Progenitor cell of endocrine pancreas (in vitro differentiated cells): ENCODE data around the gene CACNG7. TPM values are rescaled to one million over a fixed set of nuclear protein-coding genes. Genes with fewer than 3 reads are reported as not detected.

ENCODE experiments used
- DNase-seq: peaks from one replicate; pipeline ENCODE4 v3.0.0; 2021; ENCODE audit warnings: low spot score; ENCODE audit not compliant: unreplicated experiment
- H3K27ac Mint-ChIP-seq: 2 replicates; pipeline ENCODE4 v1.8.0; 2021; ENCODE audit warnings: mild to moderate bottlenecking, moderate library complexity, mixed read lengths
- H3K27me3 Mint-ChIP-seq: 2 replicates; pipeline ENCODE4 v1.8.0; 2021; ENCODE audit warnings: mixed read lengths
- H3K36me3 Mint-ChIP-seq: 2 replicates; pipeline ENCODE4 v1.8.0; 2022; ENCODE audit warnings: mixed read lengths; ENCODE audit not compliant: insufficient read depth
- H3K4me1 Mint-ChIP-seq: 2 replicates; pipeline ENCODE4 v1.8.0; 2021; ENCODE audit warnings: low read depth, mixed read lengths
- H3K4me3 Mint-ChIP-seq: 2 replicates; pipeline ENCODE4 v1.8.0; 2021; ENCODE audit warnings: low read depth, mild to moderate bottlenecking, moderate library complexity, mixed read lengths
- H3K9me3 Mint-ChIP-seq: 2 replicates; pipeline ENCODE4 v1.8.0; 2021; ENCODE audit warnings: low read depth, mixed read lengths
- CTCF ChIP-seq: fragments of 200-600 bp; sonication (generic); IDR thresholded peaks from one replicate; pipeline ENCODE4 v1.5.0; 2021; ENCODE audit warnings: antibody characterized with exemption, mild to moderate bottlenecking; ENCODE audit not compliant: unreplicated experiment
- total RNA-seq: library from RNA; stranded (reverse); gene quantifications from 2 replicates; pipeline ENCODE4 v1.2.1, GENCODE V29; 2021

Gene CACNG7
- total RNA-seq, 1 donor from 2014 or later, result not detected

DNA sequence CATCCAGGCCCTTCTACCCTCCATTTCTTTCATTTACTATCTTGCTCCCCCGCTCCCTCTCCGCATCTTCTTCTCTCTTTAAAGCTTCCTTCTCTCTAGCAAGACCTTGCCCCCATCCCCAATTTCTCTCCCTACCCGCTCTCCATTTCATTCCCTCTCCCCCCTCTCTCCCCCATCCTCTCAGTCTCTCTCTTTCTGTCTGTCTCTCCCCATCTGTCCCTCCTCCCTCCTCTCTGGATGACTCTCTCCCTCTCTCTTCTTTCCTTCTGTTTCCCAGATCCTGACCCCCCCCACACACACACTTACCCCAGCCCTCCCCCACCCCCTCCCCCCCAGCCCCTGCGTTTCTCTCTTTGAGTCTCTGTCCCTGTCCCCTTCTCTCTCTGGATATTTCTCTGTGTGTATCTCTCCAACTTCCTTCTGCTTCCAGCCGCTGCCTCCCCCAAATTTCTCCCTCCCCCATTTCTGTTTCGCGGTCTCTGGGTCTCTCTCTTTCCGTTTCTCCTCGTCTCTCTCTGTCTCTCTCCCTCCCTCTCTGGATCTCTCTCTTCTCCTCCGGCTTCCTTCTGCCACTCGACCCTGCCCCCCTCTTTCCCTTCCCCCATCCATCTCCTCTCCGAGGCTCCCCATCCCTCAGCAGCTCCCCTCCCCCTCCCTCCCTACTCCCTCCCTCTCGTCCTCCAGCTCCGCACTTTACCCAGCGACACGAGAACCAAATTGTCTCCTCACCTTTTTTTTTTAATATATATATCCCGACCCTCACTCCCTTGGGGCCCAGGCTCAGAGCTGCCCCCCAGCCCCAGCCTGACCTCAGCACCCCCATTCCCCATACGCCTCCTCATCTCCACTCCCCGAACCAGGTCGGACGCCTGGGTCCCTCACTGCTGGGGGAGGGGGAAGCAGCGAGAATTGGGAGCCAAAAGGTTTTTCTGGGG is 50.0 kb downstream of the CACNG7 start:
- DNase-seq, result no peak
- no peaks in the 10 kb centered on the region for H3K9me3 Mint-ChIP-seq

GRCh38 chr19:53960187-53960586 is 51.1 kb downstream of the CACNG7 start:
- no peak for TF ChIP-seq CTCF
- Mint-ChIP-seq H3K27ac (no peak overlapping the region), H3K27me3 (peaks cover 81% of the 10 kb centered on the region), H3K9me3 (no peaks in the 10 kb centered on the region), H3K4me3 (no peak overlapping the region), H3K36me3 (no peaks in the 10 kb centered on the region), H3K4me1 (peaks cover 5% of the 10 kb centered on the region)
- DNase-seq, result no peak

More for the DNA sequence above, 50.0 kb downstream of the CACNG7 start:
- H3K36me3 Mint-ChIP-seq, result no peaks in the 10 kb centered on the region
- H3K4me3 Mint-ChIP-seq, result no peak overlapping the region
- H3K27ac Mint-ChIP-seq, result no peak overlapping the region
- TF ChIP-seq CTCF, result no peak
- H3K4me1 Mint-ChIP-seq, result peaks cover 5% of the 10 kb centered on the region
- H3K27me3 Mint-ChIP-seq, result peaks cover 77% of the 10 kb centered on the region

GRCh38 chr19:53960886-53961285 is 51.8 kb downstream of the CACNG7 start:
- Mint-ChIP-seq H3K36me3 (no peaks in the 10 kb centered on the region), H3K4me3 (no peak overlapping the region), H3K9me3 (no peaks in the 10 kb centered on the region), H3K27ac (no peak overlapping the region), H3K4me1 (peaks cover 5% of the 10 kb centered on the region), H3K27me3 (peaks cover 81% of the 10 kb centered on the region)
- TF ChIP-seq CTCF, result no peak
- DNase-seq, result no peak

GRCh38 chr19:53961523-53962356 is 52.7 kb downstream of the CACNG7 start:
- DNase-seq, result no peak
- TF ChIP-seq CTCF, result no peak
- H3K36me3 Mint-ChIP-seq, result no peaks in the 10 kb centered on the region
- H3K9me3 Mint-ChIP-seq, result no peaks in the 10 kb centered on the region
- H3K4me3 Mint-ChIP-seq, result no peak overlapping the region
- no peak overlapping the region for H3K27ac Mint-ChIP-seq
- peaks cover 5% of the 10 kb centered on the region for H3K4me1 Mint-ChIP-seq
- H3K27me3 Mint-ChIP-seq, result peaks cover 82% of the 10 kb centered on the region

DNA sequence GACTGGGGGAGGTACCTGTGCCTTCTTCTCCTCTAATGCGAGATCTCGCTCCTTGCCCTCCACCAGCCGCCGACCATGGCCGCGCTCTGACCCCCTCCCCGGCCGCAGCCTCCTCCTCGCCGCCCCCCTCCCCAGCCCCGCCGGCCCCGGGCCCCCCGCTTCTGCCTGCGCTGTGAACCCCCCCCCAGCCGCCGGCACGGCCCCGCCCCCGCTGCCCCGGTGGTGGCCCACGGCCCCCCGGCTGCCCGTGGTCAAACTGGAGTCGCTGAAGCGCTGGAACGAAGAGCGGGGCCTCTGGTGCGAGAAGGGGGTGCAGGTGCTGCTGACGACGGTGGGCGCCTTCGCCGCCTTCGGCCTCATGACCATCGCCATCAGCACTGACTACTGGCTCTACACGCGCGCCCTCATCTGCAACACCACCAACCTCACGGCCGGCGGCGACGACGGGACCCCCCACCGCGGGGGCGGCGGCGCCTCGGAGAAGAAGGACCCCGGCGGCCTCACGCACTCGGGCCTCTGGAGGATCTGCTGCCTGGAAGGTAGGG is 53.9 kb downstream of the CACNG7 start, which contains the start of gene CACNG8:
Gene CACNG8 (plus strand): TSS at position 51 of the 545 bp plus-strand sequence.
- no peaks in the 10 kb centered on the region for H3K36me3 Mint-ChIP-seq
- H3K4me1 Mint-ChIP-seq, result no peaks in the 10 kb centered on the region
- no peak within 1 kb of the TSS for H3K4me3 Mint-ChIP-seq
- peaks cover 80% of the 10 kb centered on the region for H3K27me3 Mint-ChIP-seq
- no peak for DNase-seq
- no peak within 1 kb of the TSS for H3K27ac Mint-ChIP-seq
- H3K9me3 Mint-ChIP-seq, result no peaks in the 10 kb centered on the region
- no peak for TF ChIP-seq CTCF
